ENCODE results near the gene TPCN1.

The TPCN1 gene

GRCh38 chr12:113295886-113296556 lies 74.8 kb downstream of the TPCN1 start:
- Histone ChIP-seq H3K27ac (no peak overlapping the region), H3K4me1 (ENCODE audit: low read depth, poor library complexity, severe bottlenecking) (no peaks in the 10 kb centered on the region), H3K27me3 (ENCODE audit: insufficient read depth, low read depth) (no peaks in the 10 kb centered on the region), H3K79me2 (ENCODE audit: insufficient read depth, low read depth) (no peaks in the 10 kb centered on the region), H3K9ac (no peak overlapping the region), H3K4me3 (IDR thresholded peaks at IDR 0.05; ENCODE audit: insufficient read depth, low read depth, low read length) (no peak overlapping the region), H3K4me2 (no peak overlapping the region), H4K20me1 (ENCODE audit: insufficient read depth) (no peaks in the 10 kb centered on the region), H2AFZ (ENCODE audit: low read depth) (no peak overlapping the region), H3K36me3 (ENCODE audit: insufficient read depth) (no peaks in the 10 kb centered on the region)
- no peak for TF ChIP-seq CTCF (conservative IDR thresholded peaks at IDR 0.05; ENCODE audit: low read depth, low read length)

GRCh38 chr12:113296557-113297213 lies 75.4 kb downstream of the TPCN1 start:
- no peak overlapping the region for H3K4me2 ChIP-seq
- H3K27ac ChIP-seq: no peak overlapping the region
- no peaks in the 10 kb centered on the region for H3K4me1 ChIP-seq (ENCODE audit: low read depth, poor library complexity, severe bottlenecking)
- no peak overlapping the region for H2AFZ ChIP-seq (ENCODE audit: low read depth)
- no peak overlapping the region for H3K4me3 ChIP-seq (IDR thresholded peaks at IDR 0.05; ENCODE audit: insufficient read depth, low read depth, low read length)
- H3K36me3 ChIP-seq (ENCODE audit: insufficient read depth): no peaks in the 10 kb centered on the region
- no peak for TF ChIP-seq CTCF (conservative IDR thresholded peaks at IDR 0.05; ENCODE audit: low read depth, low read length)
- no peaks in the 10 kb centered on the region for H3K79me2 ChIP-seq (ENCODE audit: insufficient read depth, low read depth)
- no peaks in the 10 kb centered on the region for H3K27me3 ChIP-seq (ENCODE audit: insufficient read depth, low read depth)
- no peaks in the 10 kb centered on the region for H4K20me1 ChIP-seq (ENCODE audit: insufficient read depth)
- H3K9ac ChIP-seq: no peak overlapping the region

GRCh38 chr12:113297214-113297587 lies 75.9 kb downstream of the TPCN1 start:
- TF ChIP-seq CTCF (conservative IDR thresholded peaks at IDR 0.05; ENCODE audit: low read depth, low read length): no peak

GRCh38 chr12:113297621-113298471 lies 76.6 kb downstream of the TPCN1 start:
- H3K27ac ChIP-seq: no peak overlapping the region
- H3K4me3 ChIP-seq (IDR thresholded peaks at IDR 0.05; ENCODE audit: insufficient read depth, low read depth, low read length): no peak overlapping the region
- H3K36me3 ChIP-seq (ENCODE audit: insufficient read depth): no peaks in the 10 kb centered on the region

More at GRCh38 chr12:113297214-113297587, 75.9 kb downstream of the TPCN1 start:
- no peak overlapping the region for H3K4me3 ChIP-seq (IDR thresholded peaks at IDR 0.05; ENCODE audit: insufficient read depth, low read depth, low read length)
- no peak overlapping the region for H3K4me2 ChIP-seq
- H4K20me1 ChIP-seq (ENCODE audit: insufficient read depth): no peaks in the 10 kb centered on the region
- H3K79me2 ChIP-seq (ENCODE audit: insufficient read depth, low read depth): no peaks in the 10 kb centered on the region
- no peak overlapping the region for H2AFZ ChIP-seq (ENCODE audit: low read depth)
- no peaks in the 10 kb centered on the region for H3K36me3 ChIP-seq (ENCODE audit: insufficient read depth)
- no peaks in the 10 kb centered on the region for H3K4me1 ChIP-seq (ENCODE audit: low read depth, poor library complexity, severe bottlenecking)
- H3K9ac ChIP-seq: no peak overlapping the region
- H3K27me3 ChIP-seq (ENCODE audit: insufficient read depth, low read depth): no peaks in the 10 kb centered on the region
- no peak overlapping the region for H3K27ac ChIP-seq

More at GRCh38 chr12:113297621-113298471, 76.6 kb downstream of the TPCN1 start:
- no peak for TF ChIP-seq CTCF (conservative IDR thresholded peaks at IDR 0.05; ENCODE audit: low read depth, low read length)
- no peaks in the 10 kb centered on the region for H4K20me1 ChIP-seq (ENCODE audit: insufficient read depth)
- no peak overlapping the region for H2AFZ ChIP-seq (ENCODE audit: low read depth)
- H3K27me3 ChIP-seq (ENCODE audit: insufficient read depth, low read depth): no peaks in the 10 kb centered on the region
- no peaks in the 10 kb centered on the region for H3K4me1 ChIP-seq (ENCODE audit: low read depth, poor library complexity, severe bottlenecking)
- H3K4me2 ChIP-seq: no peak overlapping the region
- no peak overlapping the region for H3K9ac ChIP-seq
- H3K79me2 ChIP-seq (ENCODE audit: insufficient read depth, low read depth): no peaks in the 10 kb centered on the region

Measured in KMS-11 (cell line).